Glomerular visceral epithelial cell (primary cell): ENCODE results near the gene SDC1.
A peak's percentile ranks its signal among the peaks of the same experiment; 100 is the strongest.
"Not testable (repeated sequence)": the region's sequence is repeated elsewhere in the genome, so short reads cannot be mapped to it uniquely, and the experiment has no call there.

Experiments used
- DNase-seq: peaks from one replicate; pipeline ENCODE4 v3.0.0-alpha.2; 2016; ENCODE audit errors: extremely low spot score

SDC1 gene, protein sequence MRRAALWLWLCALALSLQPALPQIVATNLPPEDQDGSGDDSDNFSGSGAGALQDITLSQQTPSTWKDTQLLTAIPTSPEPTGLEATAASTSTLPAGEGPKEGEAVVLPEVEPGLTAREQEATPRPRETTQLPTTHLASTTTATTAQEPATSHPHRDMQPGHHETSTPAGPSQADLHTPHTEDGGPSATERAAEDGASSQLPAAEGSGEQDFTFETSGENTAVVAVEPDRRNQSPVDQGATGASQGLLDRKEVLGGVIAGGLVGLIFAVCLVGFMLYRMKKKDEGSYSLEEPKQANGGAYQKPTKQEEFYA

DNA sequence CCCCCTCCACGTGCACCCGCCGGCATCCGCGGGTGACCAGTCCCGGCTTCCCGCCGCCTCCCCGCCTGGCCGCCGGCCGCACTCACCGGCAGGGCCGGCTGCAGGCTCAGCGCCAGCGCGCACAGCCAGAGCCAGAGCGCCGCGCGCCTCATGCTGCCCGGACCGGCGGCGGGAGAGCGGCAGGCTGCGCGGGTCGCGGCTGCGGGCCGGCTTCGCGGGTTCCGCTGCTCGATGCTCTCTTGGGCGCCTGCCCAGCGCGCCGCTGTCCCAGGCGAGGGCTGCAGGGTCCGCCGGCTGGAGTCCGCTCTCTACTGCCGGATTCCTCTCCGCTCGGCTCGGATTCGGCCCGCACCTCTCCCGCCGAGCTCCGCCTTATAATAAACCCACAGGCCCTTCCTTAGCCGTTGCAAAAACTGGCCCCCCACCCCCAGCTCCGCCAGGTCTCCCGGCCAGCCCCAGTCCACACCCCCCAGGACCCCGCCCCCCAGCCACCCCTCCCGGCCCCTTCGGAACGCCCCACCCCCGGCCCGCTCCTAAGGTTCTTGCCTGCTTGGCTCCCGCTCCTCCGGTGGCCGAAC lies at the start of gene SDC1:
Gene SDC1, minus strand, starts transcription at position 415 of the 578 bp plus-strand sequence. Its CDS starts 263 bp downstream, at position 152.
- peak; percentile 78 for DNase-seq

DNA sequence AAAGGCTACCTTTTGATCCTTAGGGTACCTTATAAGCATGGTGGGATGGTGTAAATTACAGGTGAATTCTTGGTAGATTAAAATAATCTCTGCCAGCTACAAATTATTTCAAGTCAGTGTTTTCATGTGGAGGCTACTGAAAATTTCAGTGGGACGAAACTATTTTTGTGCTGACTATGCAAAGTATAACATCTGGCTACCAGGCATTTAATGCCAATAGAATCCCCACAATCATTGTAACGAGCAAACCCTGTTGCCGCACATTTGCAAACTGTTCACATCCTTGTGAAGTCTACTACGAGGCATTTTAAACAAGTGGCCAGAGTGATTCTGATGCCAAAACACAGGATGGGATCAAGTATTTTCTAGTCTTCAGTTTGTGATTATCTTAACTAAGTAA lies 48.1 kb upstream of the SDC1 start:
- DNase-seq, result no peak

DNA sequence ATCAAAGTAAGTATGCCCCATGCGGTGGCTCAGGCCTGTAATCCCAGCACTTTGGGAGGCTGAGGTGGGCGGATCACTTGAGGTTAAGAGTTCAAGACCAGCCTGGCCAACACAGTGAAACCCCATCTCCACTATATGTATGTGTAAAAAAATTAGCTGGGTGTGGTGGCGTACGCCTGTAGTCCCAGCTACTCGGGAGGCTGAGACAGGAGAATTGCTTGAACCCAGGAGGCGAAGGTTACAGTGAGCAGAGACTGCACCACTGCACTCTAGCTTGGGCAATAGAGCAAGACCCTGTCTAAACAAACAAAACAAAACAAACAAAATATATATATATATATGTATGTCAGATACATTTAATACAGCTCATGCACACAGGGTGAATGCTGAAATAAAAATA lies 43.4 kb upstream of the SDC1 start:
- DNase-seq, result not testable (repeated sequence)

DNA sequence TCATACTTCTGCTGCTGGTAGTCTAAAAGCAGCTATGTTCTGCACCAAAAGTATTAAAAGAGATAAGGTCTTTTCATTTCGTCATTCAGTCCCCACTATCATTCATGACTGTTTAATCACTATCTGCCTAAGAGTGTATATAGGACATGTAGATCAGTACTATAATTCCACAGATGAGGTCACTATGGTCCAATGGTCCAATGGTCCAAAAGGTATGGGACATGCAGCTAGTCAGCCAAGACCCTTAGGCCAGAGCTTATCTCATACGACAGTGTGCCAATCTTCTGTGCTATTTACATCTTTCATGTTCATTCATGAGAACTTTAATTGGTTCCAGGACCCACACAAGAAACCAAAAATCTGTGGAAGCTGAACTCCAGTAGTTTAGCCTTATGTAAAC lies 42.6 kb upstream of the SDC1 start:
- no peak for DNase-seq

DNA sequence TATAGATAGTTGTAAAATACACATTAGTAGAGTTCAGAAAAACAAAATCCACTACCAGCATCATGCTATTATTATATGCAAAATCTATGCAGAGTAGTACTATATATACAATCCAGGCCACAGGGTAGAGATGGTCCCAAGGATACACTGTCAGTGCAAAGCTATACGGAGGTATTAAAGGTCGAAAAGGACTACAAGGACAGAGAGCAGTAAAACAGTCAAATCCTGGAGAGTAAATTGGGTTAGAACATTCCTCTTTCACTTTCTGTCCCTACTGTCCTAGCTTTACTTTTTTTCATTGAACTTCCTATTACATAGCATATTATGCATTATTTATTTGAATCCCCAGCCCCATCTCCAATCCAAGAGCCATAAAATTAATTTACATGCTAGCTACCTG lies 39.7 kb upstream of the SDC1 start:
- DNase-seq, result no peak

DNA sequence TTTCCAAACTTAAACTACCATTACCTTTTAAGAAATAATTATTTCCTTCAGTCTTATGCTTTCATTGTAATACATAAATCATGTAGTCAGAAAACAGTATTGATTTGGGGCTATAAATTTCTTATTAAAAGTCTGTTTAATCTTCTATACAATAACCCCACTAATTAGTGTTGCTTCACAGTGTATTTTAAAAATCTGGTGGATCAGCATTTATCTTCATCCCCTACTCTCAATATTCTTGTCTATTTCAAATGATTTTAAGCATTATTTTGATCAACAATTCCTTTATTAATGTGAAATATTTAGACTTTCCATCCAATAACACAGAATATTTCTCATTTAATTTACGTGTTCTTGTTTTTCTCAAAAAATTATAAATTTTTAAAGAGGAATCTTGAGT lies 32.5 kb upstream of the SDC1 start:
- DNase-seq, result no peak

DNA sequence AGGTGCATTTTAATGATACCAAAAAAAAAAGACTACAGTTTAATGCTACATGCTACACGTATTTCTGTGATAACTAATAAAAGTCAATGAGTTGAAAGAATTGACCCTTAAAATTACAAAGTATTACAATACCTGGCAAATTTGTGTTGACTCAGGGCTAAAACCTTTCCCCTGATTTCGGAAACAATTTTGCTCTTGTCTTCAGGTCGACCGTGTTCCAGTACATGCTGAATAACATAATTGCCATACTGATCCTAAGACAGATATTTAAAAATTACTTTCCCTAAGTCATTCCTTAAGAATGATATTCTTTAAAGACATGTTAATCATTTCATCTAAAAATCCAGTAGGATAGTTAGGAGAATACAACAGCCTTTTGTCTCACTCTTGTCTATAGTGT lies 29.8 kb upstream of the SDC1 start:
- DNase-seq, result no peak

DNA sequence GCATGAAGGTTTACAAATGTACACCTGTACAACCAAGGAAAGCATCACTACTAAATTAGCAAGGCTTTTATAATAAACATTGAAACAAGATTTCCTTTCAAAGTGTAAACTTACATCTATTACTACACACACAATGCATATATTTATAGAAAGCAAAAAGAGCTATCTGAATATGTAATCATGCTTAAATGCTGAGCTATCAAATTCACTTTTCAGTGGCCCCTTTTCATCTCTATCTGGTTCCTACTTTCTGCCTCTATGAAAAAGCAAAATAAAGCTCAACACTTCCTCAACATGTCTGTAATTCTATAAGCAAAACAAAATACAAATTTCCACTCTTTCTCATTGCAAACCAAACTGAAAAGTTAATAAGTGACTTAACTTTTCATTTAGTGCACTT lies 25.5 kb upstream of the SDC1 start:
- DNase-seq, result no peak

DNA sequence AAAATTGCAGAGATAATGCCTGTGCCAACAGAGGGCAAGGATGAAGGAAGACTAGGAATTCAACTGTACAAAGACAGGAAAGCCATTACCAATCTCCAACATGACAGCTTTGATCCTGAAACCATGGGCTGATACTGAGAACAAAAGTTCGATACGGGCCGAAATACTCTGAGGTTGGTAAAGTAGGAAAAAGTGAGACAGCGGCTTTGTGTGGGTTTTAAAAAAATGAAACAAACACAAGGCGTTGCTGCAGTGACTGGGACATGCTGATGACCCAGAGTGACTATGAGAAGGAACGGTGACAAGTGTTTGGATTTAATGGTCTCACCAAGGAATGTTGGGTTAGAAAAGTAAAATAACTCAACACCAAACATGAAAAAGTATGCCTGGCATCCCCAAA lies 24.2 kb upstream of the SDC1 start:
- no peak for DNase-seq

DNA sequence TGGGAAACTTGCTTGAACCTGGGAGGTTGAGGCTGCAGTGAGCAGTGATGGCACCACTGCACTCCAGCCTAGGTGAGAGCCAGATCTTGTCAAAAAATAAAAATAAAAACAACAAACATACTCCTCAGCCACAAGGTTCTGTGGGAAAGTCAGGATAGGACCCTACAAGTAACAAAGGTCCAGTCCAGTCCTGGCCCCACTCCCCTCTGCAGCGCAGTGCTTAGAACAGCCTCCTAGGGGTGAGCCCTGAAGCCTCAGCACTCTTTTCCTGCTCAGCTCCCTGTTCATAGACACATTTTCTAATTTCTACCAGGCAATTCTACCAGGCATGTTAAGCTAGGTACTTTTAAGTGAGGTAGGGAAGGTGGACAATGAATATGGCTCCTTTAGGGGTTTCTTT lies 22.2 kb upstream of the SDC1 start:
- DNase-seq, result no peak

DNA sequence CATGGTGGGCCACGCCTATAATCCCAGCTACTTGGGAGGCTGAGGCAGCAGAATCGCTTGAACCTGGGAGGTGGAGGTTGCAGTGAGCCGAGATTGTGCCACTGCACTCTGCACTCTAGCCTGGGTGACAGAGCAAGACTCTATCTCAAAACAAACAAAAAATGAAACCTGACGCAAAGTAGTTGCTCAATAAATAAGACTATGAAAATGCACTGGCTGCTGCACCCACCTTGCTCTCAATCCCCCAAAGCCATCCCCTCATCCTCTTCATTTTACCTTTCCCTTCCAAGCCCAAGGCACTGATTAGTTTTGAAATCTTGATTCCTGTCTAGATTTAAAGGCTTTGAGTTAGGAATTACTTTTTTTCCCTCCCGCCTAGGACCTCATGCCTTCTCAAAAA lies 18.7 kb upstream of the SDC1 start:
- not testable (repeated sequence) for DNase-seq

DNA sequence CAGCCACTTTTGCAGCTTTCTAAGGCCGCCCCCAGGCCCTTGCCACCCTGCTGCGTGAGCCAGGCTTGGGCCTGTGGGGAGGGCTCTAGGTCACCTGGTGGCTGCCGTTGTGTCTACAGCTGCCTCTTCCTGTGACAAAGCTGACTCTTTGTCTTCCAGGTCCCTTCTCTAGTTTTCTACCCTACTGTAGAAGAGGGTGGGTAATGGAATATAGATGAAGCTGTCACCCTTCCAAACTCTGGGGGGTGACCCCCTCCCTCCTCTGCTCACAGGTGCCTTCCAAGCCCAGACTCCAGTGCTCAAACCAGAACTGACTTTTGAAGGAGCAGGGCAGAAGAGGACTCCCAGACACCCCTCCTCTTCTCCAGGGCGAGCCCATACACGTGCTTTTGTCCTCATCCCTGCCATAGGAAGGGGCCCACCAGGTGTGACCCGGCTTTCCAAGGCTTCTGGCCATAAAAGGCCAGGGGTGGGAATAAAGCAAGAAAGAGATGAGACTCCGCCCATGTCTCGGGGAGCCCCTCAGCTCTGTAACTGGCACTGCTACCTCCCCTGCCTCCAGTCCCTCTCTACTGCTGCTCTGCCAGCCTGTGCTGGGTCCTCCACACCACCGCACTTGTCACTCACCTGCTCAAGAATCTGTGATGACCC lies 17.9 kb upstream of the SDC1 start:
- DNase-seq, result no peak

DNA sequence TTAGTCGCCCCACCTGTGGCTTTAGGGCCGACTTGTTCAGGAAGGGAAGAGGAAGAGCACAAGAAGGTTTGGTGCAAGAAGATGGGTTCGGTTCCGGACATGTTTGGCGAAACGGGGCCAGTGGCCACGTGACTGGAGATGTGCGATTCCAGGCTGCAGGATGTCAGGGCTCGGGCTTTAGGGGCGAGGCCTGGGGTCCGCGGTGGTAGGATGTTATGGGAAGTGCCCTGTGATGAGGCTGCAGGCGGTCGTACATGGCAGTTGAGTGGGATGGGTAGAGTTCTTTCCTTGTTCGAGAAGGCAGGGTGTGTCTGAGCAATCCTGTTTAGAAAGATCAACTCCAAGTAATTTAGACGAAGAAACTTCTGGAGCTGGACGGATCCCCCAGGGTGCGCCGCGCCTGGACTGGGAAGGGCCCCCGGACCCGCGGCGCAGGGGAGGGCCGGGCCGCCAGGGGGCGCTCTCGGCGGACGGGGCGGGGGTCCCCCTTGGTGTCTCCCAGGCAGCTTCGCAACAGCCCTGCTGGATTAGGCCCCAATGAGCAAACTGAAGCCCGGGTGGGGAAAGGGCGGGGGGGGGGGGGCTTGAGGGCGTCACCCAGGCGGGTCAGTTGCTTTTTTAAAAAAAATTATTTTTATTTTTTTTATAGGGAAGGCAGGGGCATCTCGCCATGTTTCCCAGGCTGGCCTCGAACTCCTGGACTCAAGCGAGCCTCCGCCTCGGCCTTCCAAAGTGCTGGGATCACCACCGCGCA lies 17.2 kb upstream of the SDC1 start:
- no peak for DNase-seq

DNA sequence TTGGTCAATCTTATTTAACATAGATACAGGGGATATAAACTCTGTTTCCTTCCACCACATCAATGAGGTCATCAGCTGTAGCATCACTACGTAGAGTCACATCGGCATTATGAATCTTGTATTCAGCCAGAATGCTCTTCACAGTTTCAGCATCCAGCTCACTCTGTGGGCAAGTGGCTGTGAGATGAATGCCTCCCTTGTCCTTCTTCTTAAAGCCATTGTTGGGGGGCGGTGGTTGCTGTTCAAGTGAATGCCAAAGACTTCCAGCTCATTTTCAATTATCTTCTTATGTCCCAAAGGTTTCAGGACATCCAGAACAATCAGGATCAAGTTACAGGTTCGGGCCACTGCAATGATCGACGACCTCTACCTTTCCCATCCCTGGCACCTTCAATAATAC lies 15.4 kb upstream of the SDC1 start:
- not testable (repeated sequence) for DNase-seq

DNA sequence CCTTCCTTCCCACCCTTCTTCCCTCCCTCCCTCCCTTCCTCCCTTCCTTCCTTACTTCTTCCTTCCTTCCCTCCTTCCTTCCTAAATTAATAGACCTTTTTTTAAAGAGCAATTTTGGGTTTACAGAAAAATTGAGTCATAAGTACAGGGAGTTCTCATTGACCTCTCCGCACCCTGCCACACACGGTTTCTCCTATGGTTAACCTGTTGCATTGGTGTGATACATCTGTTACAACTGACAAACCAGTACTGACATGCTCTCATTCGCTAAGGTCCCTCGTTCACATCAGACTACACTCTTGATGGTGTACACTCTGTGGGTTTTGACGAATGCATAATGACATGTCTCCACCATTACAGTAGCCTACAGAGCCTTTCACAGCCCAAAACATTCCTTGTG lies 11.6 kb upstream of the SDC1 start:
- no peak for DNase-seq

DNA sequence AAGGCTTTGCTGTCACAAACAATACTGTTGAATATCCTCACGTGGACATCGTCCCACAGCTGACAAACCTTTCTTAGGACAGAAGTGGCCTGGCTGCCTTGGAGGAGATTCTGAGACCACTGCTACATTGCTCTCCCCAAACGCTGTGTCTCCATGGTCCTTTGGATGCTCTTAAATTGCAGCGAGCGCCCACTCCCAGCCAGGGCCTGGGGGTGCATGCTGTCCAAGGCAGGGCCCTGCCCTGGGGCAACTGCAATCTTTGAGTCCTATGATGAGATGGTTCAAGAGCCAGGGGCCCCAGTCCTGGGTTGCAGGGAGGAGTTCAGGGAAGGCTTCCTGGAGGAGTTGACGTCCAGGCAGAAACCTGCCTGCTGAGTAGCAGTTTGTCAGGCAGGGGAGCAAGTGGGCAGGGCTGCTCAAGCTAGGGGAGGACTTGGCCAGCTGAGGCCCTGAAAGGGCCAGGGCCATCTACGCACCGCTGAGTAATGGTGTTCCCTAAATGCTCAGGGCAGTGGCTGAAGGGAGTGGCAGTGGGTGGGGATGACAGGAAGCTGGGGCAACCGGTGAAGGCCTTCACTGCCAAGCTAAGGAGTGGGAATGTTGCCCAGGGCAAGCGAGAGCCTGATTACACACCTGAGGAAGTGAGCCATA lies 10.8 kb upstream of the SDC1 start:
- no peak for DNase-seq

DNA sequence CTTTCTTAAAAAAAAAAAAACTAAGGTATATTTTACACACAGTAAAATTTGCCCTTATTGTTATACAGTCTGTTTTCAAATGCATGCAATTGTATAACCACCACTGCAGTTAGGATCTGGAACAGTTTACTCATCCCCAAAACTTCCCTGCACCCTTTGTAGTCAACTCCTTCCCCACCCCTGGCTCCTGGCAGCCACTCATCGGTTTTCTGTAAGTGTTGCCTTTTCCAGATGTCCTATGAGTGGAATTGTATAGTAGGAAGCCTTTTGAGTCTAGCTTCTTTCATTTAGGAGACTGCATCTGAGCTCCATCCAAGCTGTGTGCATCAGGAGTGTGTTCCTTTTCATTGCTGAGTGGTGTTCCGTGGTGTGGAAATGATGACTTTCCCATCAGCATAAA lies 9.7 kb upstream of the SDC1 start:
- DNase-seq, result not testable (repeated sequence)

DNA sequence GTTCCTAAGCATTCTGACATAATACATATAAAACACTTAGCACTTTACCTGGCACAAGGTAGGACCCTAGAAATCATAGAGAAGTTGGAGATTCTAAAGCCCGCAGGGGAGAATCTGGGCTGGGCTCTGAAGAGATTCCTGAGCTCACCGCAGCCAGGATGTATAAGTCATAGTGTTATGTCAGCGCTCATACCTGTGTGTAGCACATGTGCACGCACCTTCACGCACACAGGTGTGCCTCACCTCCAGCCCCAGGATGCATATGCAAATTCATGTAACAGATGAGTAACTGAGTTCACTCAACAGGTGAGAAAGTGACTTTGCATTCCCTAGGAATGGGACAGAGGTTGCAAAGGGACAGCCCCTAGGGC lies 7.9 kb upstream of the SDC1 start:
- no peak for DNase-seq

DNA sequence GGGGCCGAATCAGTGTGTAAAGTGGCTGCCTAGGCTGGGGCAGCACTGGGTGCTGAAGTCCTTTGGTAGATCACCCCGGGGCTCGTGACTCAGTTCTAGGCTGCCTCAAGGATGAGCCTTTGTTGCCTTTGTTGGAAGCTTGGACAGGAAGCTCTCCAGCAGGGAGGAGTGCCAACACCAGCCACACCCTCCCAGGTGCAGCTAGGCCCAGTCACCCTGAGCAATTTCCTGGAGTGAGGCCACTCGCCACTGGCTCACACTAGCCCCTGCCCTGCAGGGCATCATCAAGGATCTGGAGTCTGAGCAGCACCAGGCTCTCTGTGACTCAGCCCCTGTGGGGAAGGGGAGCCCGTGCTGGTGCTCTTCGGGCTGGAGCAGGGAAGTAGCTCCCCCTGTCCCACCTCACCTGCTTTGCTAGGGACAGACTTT lies 6.7 kb upstream of the SDC1 start:
- peak; percentile 63 for DNase-seq

DNA sequence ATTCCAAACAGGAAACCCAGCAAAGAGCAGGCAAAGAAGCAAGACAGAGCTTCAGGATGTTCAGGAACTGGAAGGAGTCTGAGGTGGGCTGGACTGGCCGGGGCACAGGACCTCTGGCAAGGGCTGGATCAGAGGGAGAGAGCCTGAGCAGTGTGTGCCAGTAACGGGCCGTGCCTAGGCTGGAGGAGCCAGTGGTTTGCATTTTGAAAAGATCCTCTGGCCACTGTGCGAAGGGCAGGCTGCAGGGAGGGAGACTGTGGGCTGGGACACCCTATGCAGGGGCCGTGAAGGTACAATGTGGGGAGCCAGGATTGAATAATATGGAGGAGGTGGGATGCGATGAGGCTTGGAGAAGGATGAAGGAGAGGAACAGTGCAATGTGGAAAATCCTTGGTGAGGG lies 6.2 kb upstream of the SDC1 start:
- no peak for DNase-seq

DNA sequence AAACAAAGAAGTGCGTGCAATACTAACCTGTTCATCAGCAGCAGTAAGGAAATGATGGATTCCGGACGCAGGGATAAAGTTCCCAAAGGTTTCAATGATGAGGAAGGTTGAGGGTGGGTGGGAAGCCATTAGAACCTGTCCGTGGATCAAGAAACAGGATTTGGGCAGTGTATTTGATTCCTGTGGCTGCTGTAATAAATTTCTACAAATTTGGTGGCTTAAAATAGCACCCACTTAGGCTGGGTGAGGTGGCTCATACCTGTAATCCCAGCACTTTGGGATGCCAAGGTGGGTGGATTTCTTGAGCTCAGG lies 5.1 kb upstream of the SDC1 start:
- no peak for DNase-seq
